CD14-positive monocyte (primary cell): ENCODE results near the gene CCNQ. TPM values are rescaled to one million over a fixed set of nuclear protein-coding genes. Genes with fewer than 3 reads are reported as not detected.

Source experiments
- DNase-seq, 3 donors: peaks; one replicate each; pipeline ENCODE4 v3.0.0-alpha.2; 2011 to 2022
- H2AFZ ChIP-seq: 2 replicates; pipeline ENCODE4 v1.6.0; 2012; ENCODE audit warnings: mild to moderate bottlenecking, low read depth, low read length, inconsistent platforms; ENCODE audit not compliant: insufficient read depth, poor library complexity, severe bottlenecking
- H3K27ac ChIP-seq, 2 donors: 1 replicate in 1 of 2; 2 replicates in 1 of 2; pipeline ENCODE4 v1.5.1; 2012 to 2013; ENCODE audit warnings: low read length in 2 of 2, control low read depth in 1 of 2, inconsistent platforms in 1 of 2, low read depth in 1 of 2, mild to moderate bottlenecking in 1 of 2
- H3K27me3 ChIP-seq, 2 donors: one replicate each; pipeline versions ENCODE4 v1.6.0 to v1.6.1; 2011 to 2013; ENCODE audit warnings: low read length in 2 of 2; ENCODE audit not compliant: control insufficient read depth in 2 of 2, insufficient read depth in 2 of 2
- H3K36me3 ChIP-seq, 2 donors: replicated peaks in 1 of 2; 1 replicate in 1 of 2; 2 replicates in 1 of 2; pipeline versions ENCODE4 v1.5.1 to v1.6.1; 2012 to 2013; ENCODE audit warnings: low read length in 2 of 2, control low read depth in 1 of 2, inconsistent platforms in 1 of 2, mild to moderate bottlenecking in 1 of 2; ENCODE audit not compliant: insufficient read depth in 2 of 2, control insufficient read depth in 1 of 2
- H3K4me1 ChIP-seq, 2 donors: 1 replicate in 1 of 2; 2 replicates in 1 of 2; pipeline versions ENCODE4 v1.5.1 to v1.6.1; 2012 to 2013; ENCODE audit warnings: low read length in 2 of 2, control low read depth in 1 of 2, inconsistent platforms in 1 of 2, mild to moderate bottlenecking in 1 of 2, moderate library complexity in 1 of 2; ENCODE audit not compliant: insufficient read depth in 2 of 2, control insufficient read depth in 1 of 2
- H3K4me2 ChIP-seq: replicated peaks from 2 replicates; pipeline ENCODE3; 2012; ENCODE audit warnings: low read length, moderate library complexity, mild to moderate bottlenecking; ENCODE audit not compliant: poor library complexity, severe bottlenecking; ENCODE audit errors: extremely low read depth
- H3K4me3 ChIP-seq, 3 experiments: fragments of 200-600 bp in 1 of 3; sonication (generic) in 1 of 3; replicated peaks in 1 of 3; 1 replicate in 2 of 3; 2 replicates in 1 of 3; pipeline ENCODE4 v1.5.1; 2011 to 2013; ENCODE audit warnings: low read length in 3 of 3, mild to moderate bottlenecking in 3 of 3, control low read depth in 2 of 3, low read depth in 2 of 3, inconsistent platforms in 1 of 3, moderate library complexity in 1 of 3
- H3K79me2 ChIP-seq: 2 replicates; pipeline ENCODE4 v1.6.0; 2012; ENCODE audit warnings: mild to moderate bottlenecking, control low read depth, inconsistent platforms, low read length, moderate library complexity; ENCODE audit not compliant: insufficient read depth
- H3K9ac ChIP-seq: 2 replicates; pipeline ENCODE4 v1.6.0; 2017; ENCODE audit warnings: low read length, mild to moderate bottlenecking; ENCODE audit not compliant: insufficient read depth, poor library complexity, severe bottlenecking
- H3K9me3 ChIP-seq, 2 donors: replicated peaks in 1 of 2; 1 replicate in 1 of 2; 2 replicates in 1 of 2; pipeline versions ENCODE4 v1.5.1 to v1.6.1; 2012 to 2013; ENCODE audit warnings: low read length in 2 of 2, control low read depth in 1 of 2; ENCODE audit not compliant: control insufficient read depth in 1 of 2, insufficient read depth in 1 of 2
- H4K20me1 ChIP-seq: 2 replicates; pipeline ENCODE4 v1.6.0; 2012; ENCODE audit warnings: mild to moderate bottlenecking, low read length, control low read depth, moderate library complexity; ENCODE audit not compliant: insufficient read depth
- H3K27ac Mint-ChIP-seq, 7 donors: one replicate each; pipeline ENCODE4 v1.8.0; 2020; ENCODE audit warnings: mild to moderate bottlenecking in 7 of 7, mixed read lengths in 7 of 7, moderate library complexity in 6 of 7, inconsistent platforms in 2 of 7
- H3K27me3 Mint-ChIP-seq, 3 donors: one replicate each; pipeline ENCODE4 v1.8.0; 2021 to 2022; ENCODE audit warnings: low read depth in 3 of 3, mild to moderate bottlenecking in 3 of 3, mixed read lengths in 3 of 3, moderate library complexity in 3 of 3, inconsistent platforms in 1 of 3
- H3K36me3 Mint-ChIP-seq, 2 donors: one replicate each; pipeline ENCODE4 v1.8.0; 2020; ENCODE audit warnings: mixed read lengths in 2 of 2, inconsistent platforms in 1 of 2, mild to moderate bottlenecking in 1 of 2
- H3K4me1 Mint-ChIP-seq: one replicate; pipeline ENCODE4 v1.8.0; 2020; ENCODE audit warnings: mild to moderate bottlenecking, mixed read lengths
- H3K4me3 Mint-ChIP-seq, 2 donors: one replicate each; pipeline ENCODE4 v1.8.0; 2020; ENCODE audit warnings: mild to moderate bottlenecking in 2 of 2, mixed read lengths in 2 of 2, moderate library complexity in 1 of 2
- H3K9me3 Mint-ChIP-seq, 7 donors: one replicate each; pipeline ENCODE4 v1.8.0; 2020 to 2022; ENCODE audit warnings: mixed read lengths in 7 of 7, mild to moderate bottlenecking in 6 of 7, moderate library complexity in 6 of 7, inconsistent platforms in 2 of 7
- CTCF ChIP-seq: fragments of 200-600 bp; IDR thresholded peaks from one replicate; pipeline ENCODE4 v1.8.0; 2022; ENCODE audit warnings: antibody characterized with exemption, mild to moderate bottlenecking
- WGBS: methylation state at CpG from one replicate; pipeline ENCODE4 v1.1.5; 2013; ENCODE audit warnings: missing lambda C conversion rate; ENCODE audit not compliant: insufficient coverage; 5-methylcytosine and 5-hydroxymethylcytosine counted together
- intact Hi-C, 2 donors: fragments of 100-400 bp; cut with micrococcal nuclease; formaldehyde crosslinking; loops; one replicate each; pipeline versions ENCODE4 v1.15.0 to v1.15.1; 2023
- polyA plus RNA-seq, 3 donors: library from polyadenylated mRNA; depleted of rRNA in 1 of 3; unstranded in 2 of 3; stranded (reverse) in 1 of 3; fragments of 300-500 nt in 2 of 3; fragments of >200 nt in 1 of 3; fragmentation: Illumina TruSeq in 2 of 3; gene quantifications; 1 replicate in 2 of 3; 2 replicates in 1 of 3; pipeline ENCODE4 v1.2.3, GENCODE V29; 2012 to 2021

Gene CCNQ
- polyA plus RNA-seq, 3 donors = 21.8 to 35.6 (median 29.3) TPM

DNA sequence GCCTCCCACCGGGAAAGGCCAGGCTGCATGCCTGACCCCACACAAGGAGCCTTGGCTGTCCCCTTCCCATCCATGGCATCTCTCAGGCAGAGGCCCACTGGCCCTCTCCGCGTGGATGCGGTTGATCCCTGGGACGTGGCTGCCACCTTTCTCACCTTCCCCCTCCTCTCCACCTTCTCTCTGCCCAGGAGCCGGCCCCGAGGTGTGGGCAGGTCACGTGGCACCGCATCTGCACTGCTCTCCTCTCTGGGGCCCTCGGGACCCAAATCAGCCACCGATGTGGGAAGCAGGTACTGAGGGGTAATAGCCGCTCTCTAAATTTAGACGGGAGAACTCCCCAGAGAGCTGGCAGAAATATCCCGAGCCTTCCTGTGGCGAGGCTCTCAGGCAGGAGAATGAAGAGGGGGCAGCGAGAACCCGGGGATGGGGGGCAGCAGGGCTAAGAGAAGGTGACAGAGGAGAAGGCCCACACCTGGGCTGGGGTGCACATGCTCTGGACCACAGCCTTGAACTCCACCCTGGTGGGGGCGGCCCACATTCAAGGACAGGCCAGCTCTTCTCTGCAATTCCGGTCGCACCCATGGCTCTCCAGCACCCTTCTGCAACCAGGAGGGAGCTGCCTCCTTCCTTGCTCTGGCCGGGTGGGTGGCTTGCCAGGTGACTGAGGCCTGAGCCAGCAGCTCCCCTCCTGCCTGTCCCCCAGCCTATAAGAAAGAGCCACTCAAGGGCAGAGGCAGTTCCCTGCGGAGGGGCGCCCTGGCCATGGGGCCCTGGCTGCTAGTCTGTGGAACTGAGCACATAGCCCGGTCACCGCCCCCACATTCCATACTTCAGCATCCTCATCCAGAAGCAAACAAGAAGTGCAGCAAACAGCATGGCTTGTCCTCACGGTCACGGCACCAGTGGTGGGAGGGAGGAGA lies 38.4 kb upstream of the CCNQ start:
- Histone ChIP-seq H3K27me3 (peaks cover 2 to 12% of the 10 kb centered on the region in 2 donors), H3K9ac (no peak overlapping the region), H3K79me2 (no peaks in the 10 kb centered on the region), H4K20me1 (no peaks in the 10 kb centered on the region), H3K27ac (no peak overlapping the region), H3K4me1 (no peaks in the 10 kb centered on the region), H3K4me3 (no peak overlapping the region), H3K36me3 (no peaks in the 10 kb centered on the region), H3K4me2 (no peak overlapping the region), H3K9me3 (no peaks in the 10 kb centered on the region), H2AFZ (no peak overlapping the region)
- WGBS = 98% methylated on average over 7 of the region's 27 CpGs
- Mint-ChIP-seq H3K4me1 (no peaks in the 10 kb centered on the region), H3K9me3 (peaks cover 0 to 2% (median under 1%) of the 10 kb centered on the region in 7 donors), H3K27ac (no peak overlapping the region), H3K27me3 (peaks cover 12 to 31% (median 30%) of the 10 kb centered on the region in 3 donors), H3K4me3 (no peak overlapping the region), H3K36me3 (peaks cover 0 to 1% of the 10 kb centered on the region in 2 donors)
- intact Hi-C loops = no loop called here
- no peak for DNase-seq
- TF ChIP-seq CTCF = no peak

- Mint-ChIP-seq H3K27ac (no peak overlapping the region), H3K4me3 (no peak overlapping the region), H3K9me3 (peaks cover 0 to 9% (median 2%) of the 10 kb centered on the region in 7 donors), H3K36me3 (peaks cover 0 to 1% of the 10 kb centered on the region in 2 donors), H3K27me3 (peaks cover 12 to 29% (median 25%) of the 10 kb centered on the region in 3 donors), H3K4me1 (no peaks in the 10 kb centered on the region)
- intact Hi-C loops = no loop called here
- Histone ChIP-seq H3K79me2 (no peaks in the 10 kb centered on the region), H4K20me1 (no peaks in the 10 kb centered on the region), H3K27me3 (peaks cover 2 to 9% of the 10 kb centered on the region in 2 donors), H3K4me1 (no peaks in the 10 kb centered on the region), H3K9ac (no peak overlapping the region), H3K27ac (no peak overlapping the region), H3K4me2 (no peak overlapping the region), H3K9me3 (peaks cover 0 to 3% of the 10 kb centered on the region in 2 donors), H3K36me3 (no peaks in the 10 kb centered on the region), H3K4me3 (no peak overlapping the region), H2AFZ (no peak overlapping the region)
- WGBS = 100% methylated on average over 2 of the region's 5 CpGs
- DNase-seq = no peak
- TF ChIP-seq CTCF = no peak
Measured at GRCh38 chrX:153636716-153637115, 37.8 kb upstream of the CCNQ start.
